Activated naive CD8-positive, alpha-beta T cell treated with anti-CD3 and anti-CD28 coated beads, Interleukin-2, amount 50 U/mL, for 24 hours (primary cell): ENCODE results near the gene ZNF365.
"Not testable (repeated sequence)": the region's sequence is repeated elsewhere in the genome, so short reads cannot be mapped to it uniquely, and the experiment has no call there.

Experiments used
- ATAC-seq: fragments of 150-1000 bp; cut with Tn5 transposase; one replicate; pipeline ENCODE4 v1.10.0; 2021
- DNase-seq: peaks from one replicate; pipeline ENCODE4 v3.0.0; 2021
- H3K27ac Mint-ChIP-seq: one replicate; pipeline ENCODE4 v1.8.0; 2021; ENCODE audit warnings: mild to moderate bottlenecking, mixed read lengths
- H3K27me3 Mint-ChIP-seq: one replicate; pipeline ENCODE4 v1.8.0; 2021; ENCODE audit warnings: mixed read lengths
- H3K36me3 Mint-ChIP-seq: one replicate; pipeline ENCODE4 v1.8.0; 2021; ENCODE audit warnings: low read depth, mixed read lengths
- H3K4me1 Mint-ChIP-seq: one replicate; pipeline ENCODE4 v1.8.0; 2021; ENCODE audit warnings: mixed read lengths
- H3K4me3 Mint-ChIP-seq: one replicate; pipeline ENCODE4 v1.8.0; 2021; ENCODE audit warnings: mild to moderate bottlenecking, moderate library complexity, mixed read lengths
- H3K9me3 Mint-ChIP-seq: one replicate; pipeline ENCODE4 v1.8.0; 2021; ENCODE audit warnings: mixed read lengths

Gene ZNF365

GRCh38 chr10:62354916-62355315, 19.3 kb upstream of the ZNF365 start:
- no peak overlapping the region for H3K4me3 Mint-ChIP-seq

GRCh38 chr10:62356447-62356846, 17.7 kb upstream of the ZNF365 start:
- peaks cover 26% of the 10 kb centered on the region for H3K9me3 Mint-ChIP-seq
- no peaks in the 10 kb centered on the region for H3K27me3 Mint-ChIP-seq
- no peak for DNase-seq
- peaks cover 22% of the 10 kb centered on the region for H3K4me1 Mint-ChIP-seq
- no peak overlapping the region for H3K4me3 Mint-ChIP-seq
- no peak overlapping the region for H3K27ac Mint-ChIP-seq
- H3K36me3 Mint-ChIP-seq = peaks cover 7% of the 10 kb centered on the region
- no peak for ATAC-seq

More at GRCh38 chr10:62354916-62355315, 19.3 kb upstream of the ZNF365 start:
- Mint-ChIP-seq H3K36me3 (peaks cover 12% of the 10 kb centered on the region), H3K27ac (no peak overlapping the region), H3K27me3 (peaks cover 9% of the 10 kb centered on the region), H3K9me3 (peaks cover 41% of the 10 kb centered on the region), H3K4me1 (peaks cover 24% of the 10 kb centered on the region)
- DNase-seq = no peak
- ATAC-seq = no peak

GRCh38 chr10:62358151-62358550, 16.0 kb upstream of the ZNF365 start:
- not testable (repeated sequence) for DNase-seq, H3K27ac Mint-ChIP-seq, ATAC-seq, H3K27me3 Mint-ChIP-seq, H3K36me3 Mint-ChIP-seq, H3K4me3 Mint-ChIP-seq, H3K4me1 Mint-ChIP-seq
- peaks cover 17% of the 10 kb centered on the region for H3K9me3 Mint-ChIP-seq

GRCh38 chr10:62373639-62373994, 552 bp upstream of the ZNF365 start:
- DNase-seq (no peak), ATAC-seq (no peak)
- peaks cover 9% of the 10 kb centered on the region for H3K4me1 Mint-ChIP-seq
- H3K36me3 Mint-ChIP-seq = no peaks in the 10 kb centered on the region
- H3K4me3 Mint-ChIP-seq = peak overlapping the region; percentile 76
- H3K9me3 Mint-ChIP-seq = no peaks in the 10 kb centered on the region
- peaks cover 42% of the 10 kb centered on the region for H3K27me3 Mint-ChIP-seq
- peak overlapping the region; percentile 49 for H3K27ac Mint-ChIP-seq

- H3K4me1 Mint-ChIP-seq = peaks cover 9% of the 10 kb centered on the region
- peak overlapping the region; percentile 69 for H3K4me3 Mint-ChIP-seq
- no peak for DNase-seq
- H3K36me3 Mint-ChIP-seq = no peaks in the 10 kb centered on the region
- peaks cover 39% of the 10 kb centered on the region for H3K27me3 Mint-ChIP-seq
- no peaks in the 10 kb centered on the region for H3K9me3 Mint-ChIP-seq
- no peak for ATAC-seq
- H3K27ac Mint-ChIP-seq = no peak overlapping the region
Observed at GRCh38 chr10:62374862-62375710, 917 bp downstream of the ZNF365 start.

GRCh38 chr10:62376071-62377025, 2.2 kb downstream of the ZNF365 start:
- Mint-ChIP-seq H3K27me3 (peaks cover 41% of the 10 kb centered on the region), H3K36me3 (no peaks in the 10 kb centered on the region), H3K4me1 (peaks cover 12% of the 10 kb centered on the region), H3K4me3 (no peak overlapping the region), H3K27ac (no peak overlapping the region), H3K9me3 (no peaks in the 10 kb centered on the region)
- no peak for DNase-seq
- no peak for ATAC-seq

- DNase-seq = no peak
- H3K27ac Mint-ChIP-seq = no peak overlapping the region
- H3K27me3 Mint-ChIP-seq = peaks cover 39% of the 10 kb centered on the region
- peaks cover 12% of the 10 kb centered on the region for H3K4me1 Mint-ChIP-seq
- H3K36me3 Mint-ChIP-seq = no peaks in the 10 kb centered on the region
- no peak overlapping the region for H3K4me3 Mint-ChIP-seq
- no peaks in the 10 kb centered on the region for H3K9me3 Mint-ChIP-seq
- ATAC-seq = no peak
Observed at GRCh38 chr10:62377026-62377415, 2.9 kb downstream of the ZNF365 start.

- H3K4me1 Mint-ChIP-seq = peaks cover 13% of the 10 kb centered on the region
- DNase-seq = no peak
- peaks cover under 1% of the 10 kb centered on the region for H3K9me3 Mint-ChIP-seq
- no peak overlapping the region for H3K27ac Mint-ChIP-seq
- ATAC-seq = no peak
- H3K27me3 Mint-ChIP-seq = peaks cover 32% of the 10 kb centered on the region
- no peaks in the 10 kb centered on the region for H3K36me3 Mint-ChIP-seq
- H3K4me3 Mint-ChIP-seq = no peak overlapping the region
Observed at GRCh38 chr10:62377966-62378365, 3.8 kb downstream of the ZNF365 start.

- not testable (repeated sequence) for H3K27ac Mint-ChIP-seq, ATAC-seq
Observed at GRCh38 chr10:62378877-62379276, 4.7 kb downstream of the ZNF365 start.

GRCh38 chr10:62379394-62379793, 5.2 kb downstream of the ZNF365 start:
- ATAC-seq (no peak), DNase-seq (no peak)
- Mint-ChIP-seq H3K4me1 (peaks cover 19% of the 10 kb centered on the region), H3K4me3 (no peak overlapping the region), H3K9me3 (peaks cover 4% of the 10 kb centered on the region), H3K27me3 (peaks cover 24% of the 10 kb centered on the region), H3K27ac (no peak overlapping the region), H3K36me3 (no peaks in the 10 kb centered on the region)

More at GRCh38 chr10:62378877-62379276, 4.7 kb downstream of the ZNF365 start:
- H3K4me1 Mint-ChIP-seq = peaks cover 15% of the 10 kb centered on the region
- not testable (repeated sequence) for H3K36me3 Mint-ChIP-seq, DNase-seq, H3K4me3 Mint-ChIP-seq, H3K9me3 Mint-ChIP-seq
- peaks cover 26% of the 10 kb centered on the region for H3K27me3 Mint-ChIP-seq

- Mint-ChIP-seq H3K9me3 (peaks cover 4% of the 10 kb centered on the region), H3K36me3 (no peaks in the 10 kb centered on the region), H3K27ac (no peak overlapping the region), H3K4me3 (no peak overlapping the region), H3K27me3 (peaks cover 19% of the 10 kb centered on the region), H3K4me1 (peaks cover 21% of the 10 kb centered on the region)
- ATAC-seq (peak; percentile 50), DNase-seq (no peak)
Observed at GRCh38 chr10:62380016-62380415, 5.8 kb downstream of the ZNF365 start.

GRCh38 chr10:62381385-62382102, 7.4 kb downstream of the ZNF365 start:
- Mint-ChIP-seq H3K27ac (no peak overlapping the region), H3K4me1 (peaks cover 29% of the 10 kb centered on the region), H3K27me3 (peaks cover 8% of the 10 kb centered on the region), H3K4me3 (no peak overlapping the region), H3K9me3 (peaks cover 4% of the 10 kb centered on the region), H3K36me3 (no peaks in the 10 kb centered on the region)
- DNase-seq (no peak), ATAC-seq (no peak)

GRCh38 chr10:62382831-62383230, 8.7 kb downstream of the ZNF365 start:
- no peak for ATAC-seq
- DNase-seq = no peak
- no peaks in the 10 kb centered on the region for H3K36me3 Mint-ChIP-seq
- peaks cover 12% of the 10 kb centered on the region for H3K27me3 Mint-ChIP-seq
- H3K4me3 Mint-ChIP-seq = no peak overlapping the region
- peaks cover 31% of the 10 kb centered on the region for H3K4me1 Mint-ChIP-seq
- H3K9me3 Mint-ChIP-seq = peaks cover 4% of the 10 kb centered on the region
- H3K27ac Mint-ChIP-seq = no peak overlapping the region

- H3K4me1 Mint-ChIP-seq = peaks cover 31% of the 10 kb centered on the region
- peak; percentile 91 for ATAC-seq
- H3K36me3 Mint-ChIP-seq = no peaks in the 10 kb centered on the region
- H3K9me3 Mint-ChIP-seq = peaks cover 4% of the 10 kb centered on the region
- H3K27me3 Mint-ChIP-seq = peaks cover 12% of the 10 kb centered on the region
- DNase-seq = peak; percentile 25
- H3K27ac Mint-ChIP-seq = peak overlapping the region; percentile 57
- peak overlapping the region; percentile 19 for H3K4me3 Mint-ChIP-seq
Observed at GRCh38 chr10:62384057-62384446, 9.9 kb downstream of the ZNF365 start.
